ENCODE measurements around the gene S100G.

- TF ChIP-seq POLR2A (IDR thresholded peaks at IDR 0.05) (no peak), CTCF (IDR thresholded peaks at IDR 0.05) (no peak), POLR2AphosphoS5 (IDR thresholded peaks at IDR 0.05) (no peak)
These were observed 11.5 kb downstream of the S100G start for GRCh38 chrX:16661495-16661894.

Measured in prostate gland (tissue), 2 donors.